ENCODE data around the gene RAB11FIP4. TPM values are rescaled to one million over a fixed set of nuclear protein-coding genes. Genes with fewer than 3 reads are reported as not detected.

The RAB11FIP4 gene
- total and polyA plus RNA-seq, 12 donors, result 1.6 to 13.9 (median 8.4) TPM

GRCh38 chr17:31527606-31528005 lies 136.1 kb downstream of the RAB11FIP4 start:
- intact Hi-C loops (cut with DNase I), result loop anchor here in 4 of 10 donors (5.0 kb wide), 3 partner anchors 90 to 140 kb away; no protein-coding TSS in a partner anchor
- no peak for TF ChIP-seq CTCF (IDR thresholded peaks at IDR 0.05)
- no peak for DNase-seq
- H3K4me3 ChIP-seq, result no peak overlapping the region
- H3K4me1 ChIP-seq, result peaks cover 0 to 10% (median 4%) of the 10 kb centered on the region in 9 donors
- peaks cover 0 to 69% (median 0%) of the 10 kb centered on the region in 9 donors for H3K36me3 ChIP-seq
- H3K9me3 ChIP-seq, result peaks cover 0 to 5% (median 0%) of the 10 kb centered on the region in 11 donors
- H3K27me3 ChIP-seq, result no peaks in the 10 kb centered on the region
- 37 to 43% methylated on average over 5 of the region's 5 CpGs for WGBS, 2 donors
- H3K27ac ChIP-seq, result no peak overlapping the region
- ATAC-seq, result no peak

GRCh38 chr17:31528291-31528874 lies 136.9 kb downstream of the RAB11FIP4 start:
- H3K27ac ChIP-seq, result no peak overlapping the region
- peaks cover 0 to 12% (median 4%) of the 10 kb centered on the region in 9 donors for H3K4me1 ChIP-seq
- no peak for TF ChIP-seq CTCF (IDR thresholded peaks at IDR 0.05)
- no peak overlapping the region for H3K4me3 ChIP-seq
- ATAC-seq (no peak), DNase-seq (no peak)
- intact Hi-C loops (cut with DNase I), result loop anchor here in 4 of 10 donors (5.0 kb wide), 3 partner anchors 91 to 141 kb away; no protein-coding TSS in a partner anchor
- peaks cover 0 to 5% (median 0%) of the 10 kb centered on the region in 11 donors for H3K9me3 ChIP-seq
- 94 to 95% methylated on average over 26 of the region's 26 CpGs for WGBS, 2 donors
- H3K36me3 ChIP-seq, result peaks cover 0 to 61% (median 0%) of the 10 kb centered on the region in 9 donors
- no peaks in the 10 kb centered on the region for H3K27me3 ChIP-seq

- intact Hi-C loops (cut with DNase I), result loop anchor here in 4 of 10 donors (5.0 kb wide), 3 partner anchors 93 to 143 kb away; no protein-coding TSS in a partner anchor
- WGBS, 2 donors, result 77 to 82% methylated on average over 12 of the region's 12 CpGs
- peaks cover 0 to 52% (median 0%) of the 10 kb centered on the region in 9 donors for H3K36me3 ChIP-seq
- ATAC-seq (no peak), DNase-seq (no peak)
- no peak overlapping the region for H3K4me3 ChIP-seq
- no peaks in the 10 kb centered on the region for H3K9me3 ChIP-seq
- peaks cover 0 to 15% (median 4%) of the 10 kb centered on the region in 9 donors for H3K4me1 ChIP-seq
- TF ChIP-seq CTCF (IDR thresholded peaks at IDR 0.05), result no peak
- H3K27ac ChIP-seq, result no peak overlapping the region
- H3K27me3 ChIP-seq, result no peaks in the 10 kb centered on the region
Measured at GRCh38 chr17:31529841-31530251, 138.4 kb downstream of the RAB11FIP4 start.

DNA sequence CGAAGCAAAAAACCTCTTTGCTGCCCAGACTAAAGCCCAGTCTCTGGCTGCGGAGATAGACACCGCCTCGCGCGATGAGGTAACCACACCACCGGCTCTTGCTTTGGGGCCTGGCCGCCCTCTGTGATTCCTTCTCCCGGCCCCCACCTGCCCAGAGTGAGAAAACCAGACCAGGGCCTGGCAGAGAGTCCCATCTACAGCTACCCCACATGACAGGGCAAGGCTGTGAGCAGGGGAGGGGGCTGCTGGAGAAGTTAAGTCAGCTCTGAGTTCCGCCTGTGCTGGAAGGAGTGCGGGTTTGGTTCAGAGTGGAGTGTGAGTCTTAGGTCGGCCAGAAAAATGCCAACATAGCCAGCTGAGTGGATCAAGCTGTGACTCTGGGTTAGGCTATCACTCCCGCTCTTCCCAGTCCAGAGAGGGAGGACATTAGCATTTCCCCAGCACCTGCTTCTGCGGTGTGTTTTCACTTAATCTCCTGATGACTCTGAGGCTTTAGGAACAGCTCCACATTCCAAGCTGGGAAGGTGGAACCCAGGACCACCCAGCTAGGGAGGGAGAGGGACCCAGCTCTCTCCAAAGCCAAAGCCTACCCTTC lies 139.0 kb downstream of the RAB11FIP4 start:
- Histone ChIP-seq H3K27me3 (no peaks in the 10 kb centered on the region), H3K4me3 (no peak overlapping the region), H3K36me3 (peaks cover 0 to 52% (median 0%) of the 10 kb centered on the region in 9 donors), H3K4me1 (peaks cover 0 to 10% (median 0%) of the 10 kb centered on the region in 9 donors), H3K27ac (no peak overlapping the region), H3K9me3 (no peaks in the 10 kb centered on the region)
- intact Hi-C loops (cut with DNase I), result no loop called here
- peak in 1 of 8 donors; percentile 21 for ATAC-seq
- no peak for DNase-seq
- TF ChIP-seq CTCF (IDR thresholded peaks at IDR 0.05), result no peak
- WGBS, 2 donors, result 77 to 81% methylated on average over 14 of the region's 14 CpGs

Measured in heart right ventricle (tissue), 16 donors.